ENCODE results near the gene OPN5.

The OPN5 gene

GRCh38 chr6:47752801-47753200, 29.0 kb upstream of the OPN5 start:
- no peak overlapping the region for H3K27ac ChIP-seq (ENCODE audit: low read depth, low read length)
- H3K4me3 ChIP-seq (ENCODE audit: low read depth, low read length), result no peak overlapping the region
- H3K9ac ChIP-seq (ENCODE audit: low read length), result no peak overlapping the region
- peaks cover 10% of the 10 kb centered on the region; the same call in 1 of the 2 replicates for H3K9me3 ChIP-seq (ENCODE audit: control insufficient read depth, insufficient read depth, low read depth, low read length)
- H3K36me3 ChIP-seq (ENCODE audit: control insufficient read depth, insufficient read depth, low read length), result no peaks in the 10 kb centered on the region
- H3K27me3 ChIP-seq (ENCODE audit: control insufficient read depth, insufficient read depth, low read length), result no peaks in the 10 kb centered on the region
- H3K4me1 ChIP-seq (ENCODE audit: control insufficient read depth, insufficient read depth, low read length), result no peaks in the 10 kb centered on the region

- no peak overlapping the region for H3K27ac ChIP-seq (ENCODE audit: low read depth, low read length)
- H3K9me3 ChIP-seq (ENCODE audit: control insufficient read depth, insufficient read depth, low read depth, low read length), result 0 out of 2 replicates have a peak, but pooled peaks cover 4% of the 10 kb centered on the region
- no peaks in the 10 kb centered on the region for H3K36me3 ChIP-seq (ENCODE audit: control insufficient read depth, insufficient read depth, low read length)
- no peaks in the 10 kb centered on the region for H3K27me3 ChIP-seq (ENCODE audit: control insufficient read depth, insufficient read depth, low read length)
- no peak overlapping the region for H3K4me3 ChIP-seq (ENCODE audit: low read depth, low read length)
- no peak overlapping the region for H3K9ac ChIP-seq (ENCODE audit: low read length)
- no peaks in the 10 kb centered on the region for H3K4me1 ChIP-seq (ENCODE audit: control insufficient read depth, insufficient read depth, low read length)
These were observed 22.5 kb upstream of the OPN5 start for GRCh38 chr6:47759364-47759763.

GRCh38 chr6:47762502-47762901, 19.3 kb upstream of the OPN5 start:
- Histone ChIP-seq H3K4me1 (ENCODE audit: control insufficient read depth, insufficient read depth, low read length) (no peaks in the 10 kb centered on the region), H3K27ac (ENCODE audit: low read depth, low read length) (no peak overlapping the region), H3K9ac (ENCODE audit: low read length) (no peak overlapping the region), H3K36me3 (ENCODE audit: control insufficient read depth, insufficient read depth, low read length) (no peaks in the 10 kb centered on the region), H3K4me3 (ENCODE audit: low read depth, low read length) (no peak overlapping the region), H3K9me3 (ENCODE audit: control insufficient read depth, insufficient read depth, low read depth, low read length) (peaks cover 2% of the 10 kb centered on the region; the same call in 1 of the 2 replicates), H3K27me3 (ENCODE audit: control insufficient read depth, insufficient read depth, low read length) (no peaks in the 10 kb centered on the region)

GRCh38 chr6:47766445-47766844, 15.4 kb upstream of the OPN5 start:
- Histone ChIP-seq H3K9ac (ENCODE audit: low read length) (no peak overlapping the region), H3K9me3 (ENCODE audit: control insufficient read depth, insufficient read depth, low read depth, low read length) (peaks cover 2% of the 10 kb centered on the region; the same call in 1 of the 2 replicates), H3K4me1 (ENCODE audit: control insufficient read depth, insufficient read depth, low read length) (no peaks in the 10 kb centered on the region), H3K4me3 (ENCODE audit: low read depth, low read length) (no peak overlapping the region), H3K27me3 (ENCODE audit: control insufficient read depth, insufficient read depth, low read length) (no peaks in the 10 kb centered on the region), H3K27ac (ENCODE audit: low read depth, low read length) (no peak overlapping the region), H3K36me3 (ENCODE audit: control insufficient read depth, insufficient read depth, low read length) (no peaks in the 10 kb centered on the region)

GRCh38 chr6:47767102-47767501, 14.7 kb upstream of the OPN5 start:
- no peak overlapping the region for H3K27ac ChIP-seq (ENCODE audit: low read depth, low read length)
- H3K27me3 ChIP-seq (ENCODE audit: control insufficient read depth, insufficient read depth, low read length), result no peaks in the 10 kb centered on the region
- H3K36me3 ChIP-seq (ENCODE audit: control insufficient read depth, insufficient read depth, low read length), result no peaks in the 10 kb centered on the region
- no peak overlapping the region for H3K4me3 ChIP-seq (ENCODE audit: low read depth, low read length)
- no peak overlapping the region for H3K9ac ChIP-seq (ENCODE audit: low read length)
- H3K9me3 ChIP-seq (ENCODE audit: control insufficient read depth, insufficient read depth, low read depth, low read length), result peaks cover 2% of the 10 kb centered on the region; the same call in 1 of the 2 replicates
- no peaks in the 10 kb centered on the region for H3K4me1 ChIP-seq (ENCODE audit: control insufficient read depth, insufficient read depth, low read length)

- no peak overlapping the region for H3K27ac ChIP-seq (ENCODE audit: low read depth, low read length)
- no peaks in the 10 kb centered on the region for H3K4me1 ChIP-seq (ENCODE audit: control insufficient read depth, insufficient read depth, low read length)
- H3K9ac ChIP-seq (ENCODE audit: low read length), result no peak overlapping the region
- peaks cover 2% of the 10 kb centered on the region; the same call in 1 of the 2 replicates for H3K9me3 ChIP-seq (ENCODE audit: control insufficient read depth, insufficient read depth, low read depth, low read length)
- H3K27me3 ChIP-seq (ENCODE audit: control insufficient read depth, insufficient read depth, low read length), result no peaks in the 10 kb centered on the region
- no peaks in the 10 kb centered on the region for H3K36me3 ChIP-seq (ENCODE audit: control insufficient read depth, insufficient read depth, low read length)
- H3K4me3 ChIP-seq (ENCODE audit: low read depth, low read length), result no peak overlapping the region
These were observed 11.8 kb upstream of the OPN5 start for GRCh38 chr6:47769982-47770381.

- Histone ChIP-seq H3K36me3 (ENCODE audit: control insufficient read depth, insufficient read depth, low read length) (no peaks in the 10 kb centered on the region), H3K9me3 (ENCODE audit: control insufficient read depth, insufficient read depth, low read depth, low read length) (no peaks in the 10 kb centered on the region), H3K27me3 (ENCODE audit: control insufficient read depth, insufficient read depth, low read length) (no peaks in the 10 kb centered on the region), H3K4me1 (ENCODE audit: control insufficient read depth, insufficient read depth, low read length) (no peaks in the 10 kb centered on the region), H3K4me3 (ENCODE audit: low read depth, low read length) (no peak overlapping the region), H3K27ac (ENCODE audit: low read depth, low read length) (no peak overlapping the region), H3K9ac (ENCODE audit: low read length) (no peak overlapping the region)
These were observed 9.5 kb upstream of the OPN5 start for GRCh38 chr6:47772359-47772758.

- Histone ChIP-seq H3K27ac (ENCODE audit: low read depth, low read length) (no peak overlapping the region), H3K4me1 (ENCODE audit: control insufficient read depth, insufficient read depth, low read length) (no peaks in the 10 kb centered on the region), H3K4me3 (ENCODE audit: low read depth, low read length) (no peak overlapping the region), H3K9ac (ENCODE audit: low read length) (no peak overlapping the region), H3K9me3 (ENCODE audit: control insufficient read depth, insufficient read depth, low read depth, low read length) (no peaks in the 10 kb centered on the region), H3K27me3 (ENCODE audit: control insufficient read depth, insufficient read depth, low read length) (no peaks in the 10 kb centered on the region), H3K36me3 (ENCODE audit: control insufficient read depth, insufficient read depth, low read length) (no peaks in the 10 kb centered on the region)
These were observed 8.8 kb upstream of the OPN5 start for GRCh38 chr6:47773005-47773404.

GRCh38 chr6:47780510-47781356, 1.1 kb upstream of the OPN5 start:
- Histone ChIP-seq H3K36me3 (ENCODE audit: control insufficient read depth, insufficient read depth, low read length) (no peaks in the 10 kb centered on the region), H3K4me3 (ENCODE audit: low read depth, low read length) (no peak overlapping the region), H3K27ac (ENCODE audit: low read depth, low read length) (no peak overlapping the region), H3K9me3 (ENCODE audit: control insufficient read depth, insufficient read depth, low read depth, low read length) (no peaks in the 10 kb centered on the region), H3K27me3 (ENCODE audit: control insufficient read depth, insufficient read depth, low read length) (no peaks in the 10 kb centered on the region; the same call in 1 of the 2 replicates), H3K9ac (ENCODE audit: low read length) (no peak overlapping the region), H3K4me1 (ENCODE audit: control insufficient read depth, insufficient read depth, low read length) (peaks cover 5% of the 10 kb centered on the region; the same call in 1 of the 2 replicates)

- Histone ChIP-seq H3K4me1 (ENCODE audit: control insufficient read depth, insufficient read depth, low read length) (peaks cover 9% of the 10 kb centered on the region; the same call in 1 of the 2 replicates), H3K36me3 (ENCODE audit: control insufficient read depth, insufficient read depth, low read length) (no peaks in the 10 kb centered on the region), H3K27ac (ENCODE audit: low read depth, low read length) (no peak overlapping the region), H3K27me3 (ENCODE audit: control insufficient read depth, insufficient read depth, low read length) (peaks cover 23% of the 10 kb centered on the region), H3K4me3 (ENCODE audit: low read depth, low read length) (no peak overlapping the region), H3K9ac (ENCODE audit: low read length) (no peak overlapping the region), H3K9me3 (ENCODE audit: control insufficient read depth, insufficient read depth, low read depth, low read length) (no peaks in the 10 kb centered on the region)
These were observed 3.4 kb downstream of the OPN5 start for GRCh38 chr6:47785182-47785581.

- no peak overlapping the region for H3K27ac ChIP-seq (ENCODE audit: low read depth, low read length)
- H3K27me3 ChIP-seq (ENCODE audit: control insufficient read depth, insufficient read depth, low read length), result peaks cover 43% of the 10 kb centered on the region
- no peaks in the 10 kb centered on the region for H3K9me3 ChIP-seq (ENCODE audit: control insufficient read depth, insufficient read depth, low read depth, low read length)
- H3K4me3 ChIP-seq (ENCODE audit: low read depth, low read length), result no peak overlapping the region
- no peak overlapping the region for H3K9ac ChIP-seq (ENCODE audit: low read length)
- 0 out of 2 replicates have a peak, but pooled peaks cover 4% of the 10 kb centered on the region for H3K4me1 ChIP-seq (ENCODE audit: control insufficient read depth, insufficient read depth, low read length)
- no peaks in the 10 kb centered on the region for H3K36me3 ChIP-seq (ENCODE audit: control insufficient read depth, insufficient read depth, low read length)
These were observed 6.0 kb downstream of the OPN5 start for GRCh38 chr6:47787620-47788497.

All from HUES6 (cell line).